ENCODE measurements around the gene PRPF6. TPM values are rescaled to one million over a fixed set of nuclear protein-coding genes. Genes with fewer than 3 reads are reported as not detected.

The PRPF6 gene
- total and polyA plus RNA-seq, 2 of the 13 experiments (the other 11 are each of a cell fraction or from before 2014, with no cell fraction given): 63.7 to 101 TPM

DNA sequence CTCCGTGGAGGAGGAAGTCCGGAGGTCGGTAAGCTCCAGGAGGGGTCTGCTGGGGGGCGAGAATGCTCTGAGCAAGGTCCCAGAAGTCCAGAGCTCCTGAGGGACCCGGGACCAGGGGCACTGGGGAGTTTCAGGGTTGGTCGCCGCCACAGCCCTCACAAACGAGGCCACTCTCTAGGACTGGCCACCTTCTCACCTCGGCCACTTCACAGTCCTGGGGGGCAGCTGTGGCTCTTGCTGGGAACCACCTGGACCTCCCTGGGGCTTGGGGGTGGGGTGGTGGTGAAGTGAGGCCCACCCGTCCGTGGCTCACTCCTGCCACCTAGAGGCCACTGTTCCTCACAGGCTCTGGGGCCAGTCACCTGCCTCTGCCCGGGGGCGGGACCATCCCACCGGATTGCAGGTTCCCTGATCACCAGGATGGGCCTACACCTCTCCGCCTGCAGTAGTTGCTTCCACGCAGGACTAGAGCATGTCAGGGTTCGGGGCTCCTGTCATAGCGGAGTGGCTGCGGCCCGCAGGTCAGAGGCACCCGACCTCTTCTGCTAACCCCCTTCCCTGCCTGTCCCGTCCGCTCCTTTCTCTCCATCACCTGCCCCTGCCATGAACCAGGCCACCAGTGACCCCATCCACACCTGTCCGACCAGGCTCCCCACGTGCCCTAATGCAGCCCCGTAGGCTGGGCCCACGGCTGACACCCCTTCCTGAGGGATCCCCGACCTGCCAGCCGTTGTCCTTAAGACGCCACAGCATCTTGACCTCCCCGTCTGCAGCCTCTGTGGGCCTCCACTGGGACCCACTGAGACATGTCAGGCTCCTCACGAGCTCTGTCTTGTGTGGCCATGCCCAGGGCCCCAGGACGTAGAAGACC is 76.9 kb downstream of the PRPF6 start (continued):
- TF ChIP-seq, protein P1, sequence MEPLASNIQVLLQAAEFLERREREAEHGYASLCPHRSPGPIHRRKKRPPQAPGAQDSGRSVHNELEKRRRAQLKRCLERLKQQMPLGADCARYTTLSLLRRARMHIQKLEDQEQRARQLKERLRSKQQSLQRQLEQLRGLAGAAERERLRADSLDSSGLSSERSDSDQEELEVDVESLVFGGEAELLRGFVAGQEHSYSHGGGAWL (CRISPR knock-in tag; IDR thresholded peaks at IDR 0.05): no peak
- TF ChIP-seq ZNF337 (CRISPR knock-in tag; IDR thresholded peaks at IDR 0.05; ENCODE audit: borderline replicate concordance, low read depth) (no peak), TMF1 (CRISPR knock-in tag; IDR thresholded peaks at IDR 0.05; ENCODE audit: low read depth) (no peak), TOE1 (CRISPR knock-in tag; IDR thresholded peaks at IDR 0.05) (no peak), ZNF761 (CRISPR knock-in tag; conservative IDR thresholded peaks at IDR 0.05) (0 out of 2 replicates have a peak, but pooled peaks have one; percentile 55), ZNF510 (CRISPR knock-in tag; IDR thresholded peaks at IDR 0.05; ENCODE audit: low read depth) (peak; percentile 96; the same call in 1 of the 2 replicates), MTA3 (CRISPR knock-in tag; IDR thresholded peaks at IDR 0.05) (no peak), ISX (CRISPR knock-in tag; conservative IDR thresholded peaks at IDR 0.05) (no peak), RELA (CRISPR knock-in tag; IDR thresholded peaks at IDR 0.05) (peak; percentile 43; the same call in 1 of the 2 replicates), RAD51 (IDR thresholded peaks at IDR 0.05; ENCODE audit: borderline replicate concordance) (no peak), ZBTB38 (CRISPR knock-in tag; IDR thresholded peaks at IDR 0.05) (no peak), ZNF776 (CRISPR knock-in tag; IDR thresholded peaks at IDR 0.05) (no peak), RBFOX2 (IDR thresholded peaks at IDR 0.05; ENCODE audit: low read depth, low read length) (no peak), NBN (conservative IDR thresholded peaks at IDR 0.05) (no peak), ZFP90 (CRISPR knock-in tag; IDR thresholded peaks at IDR 0.05; ENCODE audit: borderline replicate concordance) (peak; percentile 91; the same call in 1 of the 2 replicates), CEBPG (CRISPR knock-in tag; IDR thresholded peaks at IDR 0.05) (no peak; the same call in 1 of the 2 replicates), KDM6A (CRISPR knock-in tag; IDR thresholded peaks at IDR 0.05; ENCODE audit: low read depth) (no peak), HDAC1 (CRISPR knock-in tag; IDR thresholded peaks at IDR 0.05) (peak; percentile 58; the same call in 1 of the 2 replicates)
- TF ChIP-seq, protein P2, sequence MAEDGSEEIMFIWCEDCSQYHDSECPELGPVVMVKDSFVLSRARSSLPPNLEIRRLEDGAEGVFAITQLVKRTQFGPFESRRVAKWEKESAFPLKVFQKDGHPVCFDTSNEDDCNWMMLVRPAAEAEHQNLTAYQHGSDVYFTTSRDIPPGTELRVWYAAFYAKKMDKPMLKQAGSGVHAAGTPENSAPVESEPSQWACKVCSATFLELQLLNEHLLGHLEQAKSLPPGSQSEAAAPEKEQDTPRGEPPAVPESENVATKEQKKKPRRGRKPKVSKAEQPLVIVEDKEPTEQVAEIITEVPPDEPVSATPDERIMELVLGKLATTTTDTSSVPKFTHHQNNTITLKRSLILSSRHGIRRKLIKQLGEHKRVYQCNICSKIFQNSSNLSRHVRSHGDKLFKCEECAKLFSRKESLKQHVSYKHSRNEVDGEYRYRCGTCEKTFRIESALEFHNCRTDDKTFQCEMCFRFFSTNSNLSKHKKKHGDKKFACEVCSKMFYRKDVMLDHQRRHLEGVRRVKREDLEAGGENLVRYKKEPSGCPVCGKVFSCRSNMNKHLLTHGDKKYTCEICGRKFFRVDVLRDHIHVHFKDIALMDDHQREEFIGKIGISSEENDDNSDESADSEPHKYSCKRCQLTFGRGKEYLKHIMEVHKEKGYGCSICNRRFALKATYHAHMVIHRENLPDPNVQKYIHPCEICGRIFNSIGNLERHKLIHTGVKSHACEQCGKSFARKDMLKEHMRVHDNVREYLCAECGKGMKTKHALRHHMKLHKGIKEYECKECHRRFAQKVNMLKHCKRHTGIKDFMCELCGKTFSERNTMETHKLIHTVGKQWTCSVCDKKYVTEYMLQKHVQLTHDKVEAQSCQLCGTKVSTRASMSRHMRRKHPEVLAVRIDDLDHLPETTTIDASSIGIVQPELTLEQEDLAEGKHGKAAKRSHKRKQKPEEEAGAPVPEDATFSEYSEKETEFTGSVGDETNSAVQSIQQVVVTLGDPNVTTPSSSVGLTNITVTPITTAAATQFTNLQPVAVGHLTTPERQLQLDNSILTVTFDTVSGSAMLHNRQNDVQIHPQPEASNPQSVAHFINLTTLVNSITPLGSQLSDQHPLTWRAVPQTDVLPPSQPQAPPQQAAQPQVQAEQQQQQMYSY (CRISPR knock-in tag; IDR thresholded peaks at IDR 0.05): peak; percentile 20; the same call in 1 of the 2 replicates
- TF ChIP-seq, protein P3, sequence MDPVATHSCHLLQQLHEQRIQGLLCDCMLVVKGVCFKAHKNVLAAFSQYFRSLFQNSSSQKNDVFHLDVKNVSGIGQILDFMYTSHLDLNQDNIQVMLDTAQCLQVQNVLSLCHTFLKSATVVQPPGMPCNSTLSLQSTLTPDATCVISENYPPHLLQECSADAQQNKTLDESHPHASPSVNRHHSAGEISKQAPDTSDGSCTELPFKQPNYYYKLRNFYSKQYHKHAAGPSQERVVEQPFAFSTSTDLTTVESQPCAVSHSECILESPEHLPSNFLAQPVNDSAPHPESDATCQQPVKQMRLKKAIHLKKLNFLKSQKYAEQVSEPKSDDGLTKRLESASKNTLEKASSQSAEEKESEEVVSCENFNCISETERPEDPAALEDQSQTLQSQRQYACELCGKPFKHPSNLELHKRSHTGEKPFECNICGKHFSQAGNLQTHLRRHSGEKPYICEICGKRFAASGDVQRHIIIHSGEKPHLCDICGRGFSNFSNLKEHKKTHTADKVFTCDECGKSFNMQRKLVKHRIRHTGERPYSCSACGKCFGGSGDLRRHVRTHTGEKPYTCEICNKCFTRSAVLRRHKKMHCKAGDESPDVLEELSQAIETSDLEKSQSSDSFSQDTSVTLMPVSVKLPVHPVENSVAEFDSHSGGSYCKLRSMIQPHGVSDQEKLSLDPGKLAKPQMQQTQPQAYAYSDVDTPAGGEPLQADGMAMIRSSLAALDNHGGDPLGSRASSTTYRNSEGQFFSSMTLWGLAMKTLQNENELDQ (CRISPR knock-in tag; IDR thresholded peaks at IDR 0.05; ENCODE audit: borderline replicate concordance): no peak
- TF ChIP-seq, protein P4, sequence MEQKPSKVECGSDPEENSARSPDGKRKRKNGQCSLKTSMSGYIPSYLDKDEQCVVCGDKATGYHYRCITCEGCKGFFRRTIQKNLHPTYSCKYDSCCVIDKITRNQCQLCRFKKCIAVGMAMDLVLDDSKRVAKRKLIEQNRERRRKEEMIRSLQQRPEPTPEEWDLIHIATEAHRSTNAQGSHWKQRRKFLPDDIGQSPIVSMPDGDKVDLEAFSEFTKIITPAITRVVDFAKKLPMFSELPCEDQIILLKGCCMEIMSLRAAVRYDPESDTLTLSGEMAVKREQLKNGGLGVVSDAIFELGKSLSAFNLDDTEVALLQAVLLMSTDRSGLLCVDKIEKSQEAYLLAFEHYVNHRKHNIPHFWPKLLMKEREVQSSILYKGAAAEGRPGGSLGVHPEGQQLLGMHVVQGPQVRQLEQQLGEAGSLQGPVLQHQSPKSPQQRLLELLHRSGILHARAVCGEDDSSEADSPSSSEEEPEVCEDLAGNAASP (CRISPR knock-in tag; IDR thresholded peaks at IDR 0.05; ENCODE audit: borderline replicate concordance): peak; percentile 56

Data from HepG2 (cell line).